Measurements from ENCODE around the gene TANGO2. TPM values are rescaled to one million over a fixed set of nuclear protein-coding genes. Genes with fewer than 3 reads are reported as not detected.

Gene TANGO2
- total and polyA plus RNA-seq, 2 of the 8 experiments (the other 6 are each of a cell fraction or from before 2014, with no cell fraction given), result 10.1 to 18.4 TPM

DNA sequence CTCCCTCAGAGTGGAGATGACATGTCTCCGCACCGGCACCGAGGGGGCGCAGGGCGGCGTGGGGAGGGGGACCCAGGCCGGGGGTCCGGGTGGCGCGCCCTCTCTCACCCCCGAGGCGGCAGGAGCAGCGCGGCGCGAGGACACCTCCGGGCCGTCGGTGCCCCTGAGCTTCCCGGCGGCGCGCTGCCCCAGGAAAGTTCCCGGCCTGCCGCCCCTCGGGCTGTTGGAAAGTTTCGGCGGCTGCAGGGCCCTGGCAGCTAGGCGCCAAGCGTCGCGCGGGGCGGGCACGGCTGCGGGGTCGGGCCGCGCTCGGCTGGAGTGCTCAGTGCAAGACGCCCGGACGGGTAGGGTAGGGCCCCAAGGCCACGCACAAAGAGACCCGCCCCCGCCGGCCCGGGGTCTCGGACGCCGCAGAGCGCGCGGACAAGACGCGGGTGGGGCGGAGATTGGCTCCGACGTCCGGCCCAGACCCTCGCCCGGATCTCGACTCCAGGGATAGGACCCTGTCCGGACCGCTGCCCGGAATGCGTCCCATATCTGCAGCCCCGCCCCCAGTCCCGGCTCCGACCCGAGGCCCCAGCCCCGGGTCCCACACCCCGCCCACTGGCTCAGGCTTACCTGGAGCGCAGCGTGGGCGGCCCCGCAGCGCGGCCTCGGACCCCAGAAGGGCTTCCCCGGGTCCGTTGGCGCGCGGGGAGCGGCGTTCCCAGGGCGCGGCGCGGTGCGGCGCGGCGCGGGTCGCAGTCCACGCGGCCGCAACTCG is 4.8 kb upstream of the TANGO2 start:
- POLR2A ChIA-PET (ENCODE audit: partially characterized antibody), result interaction anchor here (0.7 to 2.1 kb wide), 7 partner anchors 15 to 111 kb away, joined by 3 to 7 read pairs (median 3); partner anchors contain the start of gene DGCR8
- Histone ChIP-seq H2BK120ac (replicated peaks; ENCODE audit: low read depth, low read length) (no peak overlapping the region), H3K9ac (replicated peaks in 1 of 4; ENCODE audit: extremely low read depth in 1 of 4, low read depth in 3 of 4, low read length in 3 of 4) (no peak overlapping the region), H3K18ac (ENCODE audit: extremely low read depth, low read length) (no peak overlapping the region), H3K79me2 (ENCODE audit: control insufficient read depth in 1 of 2, insufficient read depth in 2 of 2, low read length in 2 of 2) (no peaks in the 10 kb centered on the region), H2BK5ac (ENCODE audit: low read depth, low read length) (no peak overlapping the region), H3K4ac (replicated peaks; ENCODE audit: insufficient read length, low read depth, low read length) (no peak overlapping the region), H3K9me3 (ENCODE audit: insufficient read depth in 2 of 2, low read depth in 1 of 2, low read length in 1 of 2) (no peaks in the 10 kb centered on the region), H3K4me2 (ENCODE audit: insufficient read depth in 1 of 2, low read depth in 2 of 2, low read length in 2 of 2) (peak overlapping the region; percentile 73 to 77), H3K4me3 (ENCODE audit: extremely low read depth in 1 of 4, insufficient read depth in 2 of 4, low read depth in 3 of 4, low read length in 4 of 4) (peak overlapping the region; percentile 48 to 74 (median 54)), H3K14ac (ENCODE audit: insufficient read length) (no peak overlapping the region), H4K20me1 (replicated peaks in 1 of 2; ENCODE audit: control insufficient read depth in 1 of 2, insufficient read depth in 2 of 2, low read length in 2 of 2) (peaks cover 2 to 15% of the 10 kb centered on the region in 2 experiments), H2BK15ac (ENCODE audit: low read length) (no peak overlapping the region), H4K5ac (ENCODE audit: insufficient read length, low read depth, low read length) (no peak overlapping the region), H3K27ac (ENCODE audit: low read depth, low read length) (no peak overlapping the region), H3K23me2 (ENCODE audit: low read depth, low read length) (peaks cover 8% of the 10 kb centered on the region), H3K27me3 (replicated peaks in 1 of 4; ENCODE audit: control insufficient read depth in 3 of 4, extremely low read depth in 1 of 4, insufficient read depth in 3 of 4, low read length in 3 of 4) (peaks cover 18 to 45% (median 37%) of the 10 kb centered on the region in 4 experiments), H3K56ac (replicated peaks; ENCODE audit: insufficient read length, low read depth, low read length) (no peak overlapping the region), H2BK20ac (ENCODE audit: low read length) (no peak overlapping the region), H2AFZ (ENCODE audit: low read length) (no peak overlapping the region), H2BK12ac (ENCODE audit: low read depth, low read length) (no peak overlapping the region), H3K36me3 (ENCODE audit: control insufficient read depth in 2 of 4, insufficient read depth in 4 of 4, low read length in 3 of 4) (no peaks in the 10 kb centered on the region), H4K8ac (ENCODE audit: extremely low read depth, insufficient read depth, low read length) (no peak overlapping the region), H3K79me1 (ENCODE audit: low read depth, low read length) (peaks cover 3% of the 10 kb centered on the region; the same call in 1 of the 2 replicates), H2AK5ac (ENCODE audit: low read depth, low read length) (no peak overlapping the region), H3K23ac (ENCODE audit: insufficient read length) (no peak overlapping the region), H3K4me1 (replicated peaks in 1 of 4; ENCODE audit: control insufficient read depth in 3 of 4, insufficient read depth in 4 of 4, low read length in 3 of 4) (peaks cover 0 to 10% (median 5%) of the 10 kb centered on the region in 4 experiments; a peak in 5 of 7 replicates), H4K91ac (replicated peaks; ENCODE audit: insufficient read length, low read length) (no peak overlapping the region)
- peak in 1 of 2 experiments; percentile 82 for DNase-seq (ENCODE audit: low read depth in 1 of 2, low spot score in 2 of 2)
- FAIRE-seq, result no peak
- 0% methylated on average over 29 of the region's 101 CpGs; no CpG with 5 or more reads in 1 of the 2 experiments for WGBS, 2 experiments (ENCODE audit: extremely low coverage in 1 of 2, insufficient coverage in 1 of 2, insufficient read length in 1 of 2, insufficient replicate concordance in 2 of 2, low coverage in 1 of 2, low lambda C conversion rate in 2 of 2, missing lambda C conversion rate in 1 of 2)
- CTCF ChIA-PET (ENCODE audit: partially characterized antibody), result interaction anchor here (0.6 to 10.7 kb wide), 15 partner anchors 8 to 285 kb away, joined by 3 to 369 read pairs (median 5); partner anchors contain the start of gene TANGO2
- 0 out of 2 replicates have a peak, but pooled peaks have one; percentile 24 for TF ChIP-seq GABPA (IDR thresholded peaks at IDR 0.05; ENCODE audit: borderline replicate concordance, insufficient read depth, low read length)
- TF ChIP-seq ATF2 (IDR thresholded peaks at IDR 0.05; ENCODE audit: low read length), result no peak
- peak; percentile 57 for TF ChIP-seq KDM4A (IDR thresholded peaks at IDR 0.05; ENCODE audit: low read depth, low read length, severe bottlenecking)
- TF ChIP-seq SUZ12 (IDR thresholded peaks at IDR 0.05; ENCODE audit: low read length), result peak; percentile 7; the same call in 1 of the 2 replicates
- no peak for TF ChIP-seq USF2 (IDR thresholded peaks at IDR 0.05; ENCODE audit: low read length)
- 0 out of 2 replicates have a peak, but pooled peaks have one; percentile 7 for TF ChIP-seq MAX (IDR thresholded peaks at IDR 0.05)

All from H1 (cell line).